ENCODE data around the gene ARPC3.
"Not testable (repeated sequence)": the region's sequence is repeated elsewhere in the genome, so short reads cannot be mapped to it uniquely, and the experiment has no call there.

Gene ARPC3

GRCh38 chr12:110449799-110450497 lies at the start of gene ARPC3:
Gene ARPC3, minus strand, starts transcription at chr12:110450337. Its CDS starts 77 bp downstream, at chr12:110450260.
- peak; percentile 95 for TF ChIP-seq CTCF (IDR thresholded peaks at IDR 0.05; ENCODE audit: borderline replicate concordance, control extremely low read depth, extremely low read depth, insufficient read depth, missing control alignments)
- peak; percentile 94 for DNase-seq (ENCODE audit: low spot score)
- in situ Hi-C loops (cut with MboI; ENCODE audit: low sequenced_read_pairs, unreplicated experiment), result loop anchor here (5.0 kb wide), 1 partner anchor 152 kb away; no protein-coding TSS in a partner anchor

- no peak for TF ChIP-seq CTCF (IDR thresholded peaks at IDR 0.05; ENCODE audit: borderline replicate concordance, control extremely low read depth, extremely low read depth, insufficient read depth, missing control alignments)
- in situ Hi-C loops (cut with MboI; ENCODE audit: low sequenced_read_pairs, unreplicated experiment), result no loop called here
- DNase-seq (ENCODE audit: low spot score), result no peak
These were observed 49.0 kb upstream of the ARPC3 start for GRCh38 chr12:110498984-110499706.

- in situ Hi-C loops (cut with MboI; ENCODE audit: low sequenced_read_pairs, unreplicated experiment), result no loop called here
- DNase-seq (ENCODE audit: low spot score), result no peak
- no peak for TF ChIP-seq CTCF (IDR thresholded peaks at IDR 0.05; ENCODE audit: borderline replicate concordance, control extremely low read depth, extremely low read depth, insufficient read depth, missing control alignments)
These were observed 25.3 kb upstream of the ARPC3 start for GRCh38 chr12:110475426-110475825.

- in situ Hi-C loops (cut with MboI; ENCODE audit: low sequenced_read_pairs, unreplicated experiment), result loop anchor here (10.0 kb wide), 1 partner anchor 226 kb away; no protein-coding TSS in a partner anchor
- no peak for TF ChIP-seq CTCF (IDR thresholded peaks at IDR 0.05; ENCODE audit: borderline replicate concordance, control extremely low read depth, extremely low read depth, insufficient read depth, missing control alignments)
- DNase-seq (ENCODE audit: low spot score), result peak; percentile 96
These were observed 18.3 kb upstream of the ARPC3 start, which contains the start of the genes FAM216A and GPN3 for GRCh38 chr12:110468214-110469048. Gene FAM216A, plus strand, starts transcription at chr12:110468845. Its CDS starts 31 bp downstream, at chr12:110468876. Gene GPN3, minus strand, starts transcription at chr12:110468257. Its CDS starts 54 bp downstream, at chr12:110468203.

GRCh38 chr12:110467847-110468213 lies 17.7 kb upstream of the ARPC3 start:
- no peak for DNase-seq (ENCODE audit: low spot score)
- no peak for TF ChIP-seq CTCF (IDR thresholded peaks at IDR 0.05; ENCODE audit: borderline replicate concordance, control extremely low read depth, extremely low read depth, insufficient read depth, missing control alignments)
- in situ Hi-C loops (cut with MboI; ENCODE audit: low sequenced_read_pairs, unreplicated experiment), result loop anchor here (10.0 kb wide), 1 partner anchor 227 kb away; no protein-coding TSS in a partner anchor

- DNase-seq (ENCODE audit: low spot score), result no peak
- TF ChIP-seq CTCF (IDR thresholded peaks at IDR 0.05; ENCODE audit: borderline replicate concordance, control extremely low read depth, extremely low read depth, insufficient read depth, missing control alignments), result no peak
- in situ Hi-C loops (cut with MboI; ENCODE audit: low sequenced_read_pairs, unreplicated experiment), result loop anchor here (10.0 kb wide), 1 partner anchor 228 kb away; no protein-coding TSS in a partner anchor
These were observed 16.7 kb upstream of the ARPC3 start for GRCh38 chr12:110466791-110467190.

GRCh38 chr12:110465765-110466164 lies 15.6 kb upstream of the ARPC3 start:
- DNase-seq (ENCODE audit: low spot score), result not testable (repeated sequence)
- in situ Hi-C loops (cut with MboI; ENCODE audit: low sequenced_read_pairs, unreplicated experiment), result loop anchor here (10.0 kb wide), 1 partner anchor 229 kb away; no protein-coding TSS in a partner anchor
